Uterus (tissue), 4 donors: ENCODE measurements around the gene KLHL17. TPM values are rescaled to one million over a fixed set of nuclear protein-coding genes. Genes with fewer than 3 reads are reported as not detected.

ENCODE experiments used
- DNase-seq, 2 donors: peaks; one replicate each; pipeline ENCODE4 v3.0.0-alpha.2; 2019 to 2020
- H3K27ac ChIP-seq, 2 donors: fragments of 200-600 bp; sonication (generic); 1 replicate in 1 of 2; 2 replicates in 1 of 2; pipeline ENCODE4 v1.5.1; 2016 to 2018
- H3K27me3 ChIP-seq, 2 donors: fragments of 200-600 bp; sonication (generic); one replicate each; pipeline ENCODE4 v1.5.1; 2018 to 2019; ENCODE audit warnings: control low read depth in 1 of 2
- H3K36me3 ChIP-seq, 2 donors: fragments of 200-600 bp; sonication (generic); one replicate each; pipeline ENCODE4 v1.5.1; 2019; ENCODE audit warnings: control low read depth in 1 of 2
- H3K4me1 ChIP-seq, 2 donors: fragments of 200-600 bp; sonication (generic); one replicate each; pipeline ENCODE4 v1.5.1; 2018 to 2019; ENCODE audit warnings: control low read depth in 1 of 2
- H3K4me3 ChIP-seq, 2 donors: fragments of 200-600 bp; sonication (generic); 1 replicate in 1 of 2; 2 replicates in 1 of 2; pipeline ENCODE4 v1.5.1; 2018 to 2019; ENCODE audit warnings: mild to moderate bottlenecking in 1 of 2
- H3K9me3 ChIP-seq, 2 donors: fragments of 200-600 bp; sonication (generic); one replicate each; pipeline ENCODE4 v1.5.1; 2019; ENCODE audit warnings: control low read depth in 1 of 2
- POLR2A ChIP-seq, 2 donors: fragments of 450-650 bp; IDR thresholded peaks; one replicate each; pipeline ENCODE4 v1.6.1; 2016; ENCODE audit warnings: antibody characterized with exemption in 2 of 2, mild to moderate bottlenecking in 1 of 2, moderate library complexity in 1 of 2
- intact Hi-C: fragments of 100-400 bp; cut with DNase I; formaldehyde crosslinking; loops from one replicate; pipeline ENCODE4 v1.15.1; 2023; ENCODE audit warnings: low total_unique reads
- total RNA-seq, 4 donors: library from RNA; depleted of rRNA in 3 of 4; stranded (reverse); fragments of >200 nt in 3 of 4; gene quantifications; one replicate each; pipeline versions ENCODE4 v1.1.0 to v1.2.4, GENCODE V29; 2014 to 2023
- TF ChIP-seq, protein P1 (sequence below), 4 experiments: fragments of 200-600 bp in 2 of 4; fragments of 450-650 bp in 2 of 4; sonication (generic) in 2 of 4; IDR thresholded peaks; one replicate each; pipeline ENCODE4 v1.5.1; 2016 to 2019; ENCODE audit warnings: antibody characterized with exemption in 4 of 4, mild to moderate bottlenecking in 2 of 4, moderate library complexity in 1 of 4
- donor health status: DM: yes; HTN: yes; CAD: no.

The KLHL17 gene
- total RNA-seq, 4 donors from 2014 or later: 1.8 to 15.3 (median 9.6) TPM

DNA sequence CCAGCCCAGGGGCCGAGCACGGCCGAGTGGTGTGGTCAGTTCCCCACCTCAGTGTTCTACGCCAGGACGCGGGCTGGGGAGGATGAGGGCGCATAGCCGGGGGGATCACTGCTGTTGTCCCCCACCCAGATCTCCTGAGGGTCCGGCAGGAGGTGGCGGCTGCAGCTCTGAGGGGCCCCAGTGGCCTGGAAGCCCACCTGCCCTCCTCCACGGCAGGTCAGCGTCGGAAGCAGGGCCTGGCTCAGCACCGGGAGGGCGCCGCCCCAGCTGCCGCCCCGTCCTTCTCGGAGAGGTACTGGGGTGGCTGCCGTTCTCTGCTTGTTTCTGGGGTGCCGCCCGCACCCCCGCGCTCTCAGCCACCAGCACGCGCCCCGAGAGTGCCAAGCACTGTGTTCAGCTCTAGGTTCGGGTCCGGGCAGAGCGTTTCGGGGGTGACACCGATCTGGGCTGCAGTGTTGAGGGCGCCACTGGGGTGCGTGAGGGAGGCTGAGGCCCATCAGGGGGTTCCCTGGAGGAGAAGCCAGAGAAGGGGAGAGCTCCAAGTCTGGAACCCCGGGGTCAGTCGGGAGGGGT, 19.3 kb upstream of the KLHL17 start:
- DNase-seq: peak in 1 of 2 donors; percentile 30
- no peaks in the 10 kb centered on the region for H3K9me3 ChIP-seq
- no peaks in the 10 kb centered on the region for H3K36me3 ChIP-seq
- H3K4me1 ChIP-seq: peaks cover 0 to 39% of the 10 kb centered on the region in 2 donors
- no peaks in the 10 kb centered on the region for H3K27me3 ChIP-seq
- intact Hi-C loops: no loop called here
- peak overlapping the region in 1 of 2 donors; percentile 25 for H3K4me3 ChIP-seq
- no peak for TF ChIP-seq POLR2A (IDR thresholded peaks at IDR 0.05)
- TF ChIP-seq, protein P1, sequence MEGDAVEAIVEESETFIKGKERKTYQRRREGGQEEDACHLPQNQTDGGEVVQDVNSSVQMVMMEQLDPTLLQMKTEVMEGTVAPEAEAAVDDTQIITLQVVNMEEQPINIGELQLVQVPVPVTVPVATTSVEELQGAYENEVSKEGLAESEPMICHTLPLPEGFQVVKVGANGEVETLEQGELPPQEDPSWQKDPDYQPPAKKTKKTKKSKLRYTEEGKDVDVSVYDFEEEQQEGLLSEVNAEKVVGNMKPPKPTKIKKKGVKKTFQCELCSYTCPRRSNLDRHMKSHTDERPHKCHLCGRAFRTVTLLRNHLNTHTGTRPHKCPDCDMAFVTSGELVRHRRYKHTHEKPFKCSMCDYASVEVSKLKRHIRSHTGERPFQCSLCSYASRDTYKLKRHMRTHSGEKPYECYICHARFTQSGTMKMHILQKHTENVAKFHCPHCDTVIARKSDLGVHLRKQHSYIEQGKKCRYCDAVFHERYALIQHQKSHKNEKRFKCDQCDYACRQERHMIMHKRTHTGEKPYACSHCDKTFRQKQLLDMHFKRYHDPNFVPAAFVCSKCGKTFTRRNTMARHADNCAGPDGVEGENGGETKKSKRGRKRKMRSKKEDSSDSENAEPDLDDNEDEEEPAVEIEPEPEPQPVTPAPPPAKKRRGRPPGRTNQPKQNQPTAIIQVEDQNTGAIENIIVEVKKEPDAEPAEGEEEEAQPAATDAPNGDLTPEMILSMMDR (IDR thresholded peaks at IDR 0.05): no peak
- H3K27ac ChIP-seq: peak overlapping the region; percentile 1 to 85

DNA sequence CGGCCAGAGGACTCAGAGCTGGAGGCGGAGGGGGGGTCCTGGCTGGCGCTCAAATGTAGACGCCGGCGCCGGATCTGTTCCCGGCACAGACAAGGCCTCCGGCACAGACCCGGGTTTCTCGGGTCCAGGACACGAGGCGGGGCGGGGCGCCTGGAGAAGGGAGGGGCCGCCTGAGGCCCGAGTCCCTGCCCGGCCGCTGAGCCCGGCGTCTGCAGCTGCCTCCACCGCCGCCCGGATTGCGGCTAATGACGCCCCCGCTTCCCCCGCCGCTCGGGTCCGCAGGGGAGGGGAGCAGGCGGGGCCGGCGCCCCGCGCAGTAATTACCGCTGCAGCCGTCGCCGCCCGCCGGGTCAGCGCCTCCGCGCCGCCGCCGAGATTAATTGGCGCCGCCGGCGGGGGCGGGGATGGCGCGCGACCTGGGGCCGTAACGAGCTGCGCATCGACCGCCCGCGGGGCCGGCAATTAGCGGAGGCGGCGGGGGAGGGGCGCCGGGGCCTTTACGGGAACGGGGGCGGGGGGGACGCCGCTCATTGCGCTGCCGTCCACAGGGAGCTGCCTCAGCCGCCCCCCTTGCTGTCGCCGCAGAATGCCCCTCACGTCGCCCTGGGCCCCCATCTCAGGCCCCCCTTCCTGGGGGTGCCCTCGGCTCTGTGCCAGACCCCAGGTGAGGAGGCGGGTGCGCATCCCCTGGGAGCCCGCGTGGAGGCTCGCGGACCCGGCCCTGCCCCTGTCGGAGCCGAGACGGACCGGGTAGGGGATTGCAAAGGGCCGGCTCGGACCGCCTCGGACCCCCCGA, 18.6 kb upstream of the KLHL17 start:
- intact Hi-C loops: no loop called here
- H3K9me3 ChIP-seq: no peaks in the 10 kb centered on the region
- H3K36me3 ChIP-seq: no peaks in the 10 kb centered on the region
- DNase-seq: peak; percentile 75 to 93
- TF ChIP-seq POLR2A (IDR thresholded peaks at IDR 0.05): peak in 1 of 2 donors; percentile 30
- TF ChIP-seq, protein P1 (IDR thresholded peaks at IDR 0.05): no peak
- peak overlapping the region; percentile 1 to 85 for H3K27ac ChIP-seq
- no peaks in the 10 kb centered on the region for H3K27me3 ChIP-seq
- H3K4me3 ChIP-seq: peak overlapping the region in 1 of 2 donors; percentile 25
- H3K4me1 ChIP-seq: peaks cover 0 to 39% of the 10 kb centered on the region in 2 donors

DNA sequence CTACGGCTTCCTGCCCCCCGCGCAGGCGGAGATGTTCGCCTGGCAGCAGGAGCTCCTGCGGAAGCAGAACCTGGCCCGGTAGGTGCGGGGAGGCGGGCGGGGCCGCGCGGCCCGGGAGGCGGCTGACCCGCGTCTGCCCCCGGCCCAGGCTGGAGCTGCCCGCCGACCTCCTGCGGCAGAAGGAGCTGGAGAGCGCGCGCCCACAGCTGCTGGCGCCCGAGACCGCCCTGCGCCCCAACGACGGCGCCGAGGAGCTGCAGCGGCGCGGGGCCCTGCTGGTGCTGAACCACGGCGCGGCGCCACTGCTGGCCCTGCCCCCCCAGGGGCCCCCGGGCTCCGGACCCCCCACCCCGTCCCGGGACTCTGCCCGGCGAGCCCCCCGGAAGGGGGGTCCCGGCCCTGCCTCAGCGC, 18.0 kb upstream of the KLHL17 start:
- no peaks in the 10 kb centered on the region for H3K27me3 ChIP-seq
- intact Hi-C loops: no loop called here
- peak overlapping the region in 1 of 2 donors; percentile 85 for H3K27ac ChIP-seq
- H3K9me3 ChIP-seq: no peaks in the 10 kb centered on the region
- peak overlapping the region in 1 of 2 donors; percentile 25 for H3K4me3 ChIP-seq
- H3K4me1 ChIP-seq: peaks cover 0 to 39% of the 10 kb centered on the region in 2 donors
- TF ChIP-seq, protein P1 (IDR thresholded peaks at IDR 0.05): no peak
- no peak for TF ChIP-seq POLR2A (IDR thresholded peaks at IDR 0.05)
- no peak for DNase-seq
- no peaks in the 10 kb centered on the region for H3K36me3 ChIP-seq

DNA sequence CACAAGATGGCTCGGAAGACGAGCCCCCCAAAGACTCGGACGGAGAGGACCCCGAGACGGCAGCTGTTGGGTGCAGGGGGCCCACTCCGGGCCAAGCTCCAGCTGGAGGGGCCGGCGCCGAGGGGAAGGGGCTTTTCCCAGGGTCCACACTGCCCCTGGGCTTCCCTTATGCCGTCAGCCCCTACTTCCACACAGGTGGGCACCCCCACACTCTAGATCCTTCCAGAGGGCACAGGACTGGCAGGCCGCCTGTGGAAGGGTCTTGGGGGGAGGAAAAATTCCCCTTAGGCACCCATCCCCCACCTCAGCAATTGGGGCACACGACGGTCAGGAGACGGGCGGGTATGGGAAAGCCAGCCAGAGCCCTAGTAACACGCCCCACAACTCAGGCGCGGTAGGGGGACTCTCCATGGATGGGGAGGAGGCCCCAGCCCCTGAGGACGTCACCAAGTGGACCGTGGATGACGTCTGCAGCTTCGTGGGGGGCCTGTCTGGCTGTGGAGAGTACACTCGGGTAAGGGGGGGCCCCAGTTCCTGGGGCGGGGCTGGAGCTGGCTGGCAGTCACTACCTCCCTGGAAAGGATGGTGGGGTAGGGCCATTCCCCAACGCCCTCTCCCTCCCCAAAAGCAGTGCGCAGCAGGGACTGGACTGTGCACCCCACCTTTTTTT, 17.4 kb upstream of the KLHL17 start:
- TF ChIP-seq, protein P1 (IDR thresholded peaks at IDR 0.05): no peak
- no peak for TF ChIP-seq POLR2A (IDR thresholded peaks at IDR 0.05)
- Histone ChIP-seq H3K27me3 (no peaks in the 10 kb centered on the region), H3K9me3 (no peaks in the 10 kb centered on the region), H3K27ac (peak overlapping the region in 1 of 2 donors; percentile 85), H3K4me3 (peak overlapping the region in 1 of 2 donors; percentile 25), H3K4me1 (peaks cover 0 to 39% of the 10 kb centered on the region in 2 donors), H3K36me3 (no peaks in the 10 kb centered on the region)
- intact Hi-C loops: no loop called here
- DNase-seq: peak; percentile 77 to 89
